HFFc6 (cell line): ENCODE measurements around the gene CD79A. TPM values are rescaled to one million over a fixed set of nuclear protein-coding genes. Genes with fewer than 3 reads are reported as not detected.

Experiments used
- DNase-seq: peaks from one replicate; pipeline ENCODE4 v3.0.0-alpha.2; 2018
- H3K27ac Mint-ChIP-seq: 2 replicates; pipeline ENCODE4 v1.8.0; 2020; ENCODE audit warnings: mild to moderate bottlenecking, mixed read lengths
- H3K27me3 Mint-ChIP-seq: 2 replicates; pipeline ENCODE4 v1.8.0; 2021; ENCODE audit warnings: mild to moderate bottlenecking, moderate library complexity, mixed read lengths; ENCODE audit not compliant: insufficient read depth
- H3K36me3 Mint-ChIP-seq: 2 replicates; pipeline ENCODE4 v1.8.0; 2021; ENCODE audit warnings: low read depth, mixed read lengths
- H3K4me1 Mint-ChIP-seq: 2 replicates; pipeline ENCODE4 v1.8.0; 2020; ENCODE audit warnings: low read depth, mixed read lengths
- H3K4me3 Mint-ChIP-seq: 2 replicates; pipeline ENCODE4 v1.8.0; 2020; ENCODE audit warnings: mild to moderate bottlenecking, moderate library complexity, mixed read lengths
- H3K9me3 Mint-ChIP-seq: 2 replicates; pipeline ENCODE4 v1.8.0; 2020; ENCODE audit warnings: mild to moderate bottlenecking, mixed read lengths
- CTCF ChIP-seq: fragments of 200-600 bp; sonication (generic); IDR thresholded peaks from 2 replicates; pipeline ENCODE4 v1.5.0; 2021; ENCODE audit warnings: antibody characterized with exemption, mild to moderate bottlenecking
- total RNA-seq, 6 experiments: library from RNA; stranded (reverse); fragmentation: NEBNext Ultra II Directional; extraction: Animal tissue kit (Norgen Biotek cat#: 25700); gene quantifications; 2 replicates in 1 of 6; 3 replicates in 5 of 6; pipeline ENCODE4 v1.2.3, GENCODE V29; 2021

Gene CD79A
- total RNA-seq, 6 experiments from 2014 or later, result 0.23 to 0.62 (median 0.35) TPM; not detected in 2

DNA sequence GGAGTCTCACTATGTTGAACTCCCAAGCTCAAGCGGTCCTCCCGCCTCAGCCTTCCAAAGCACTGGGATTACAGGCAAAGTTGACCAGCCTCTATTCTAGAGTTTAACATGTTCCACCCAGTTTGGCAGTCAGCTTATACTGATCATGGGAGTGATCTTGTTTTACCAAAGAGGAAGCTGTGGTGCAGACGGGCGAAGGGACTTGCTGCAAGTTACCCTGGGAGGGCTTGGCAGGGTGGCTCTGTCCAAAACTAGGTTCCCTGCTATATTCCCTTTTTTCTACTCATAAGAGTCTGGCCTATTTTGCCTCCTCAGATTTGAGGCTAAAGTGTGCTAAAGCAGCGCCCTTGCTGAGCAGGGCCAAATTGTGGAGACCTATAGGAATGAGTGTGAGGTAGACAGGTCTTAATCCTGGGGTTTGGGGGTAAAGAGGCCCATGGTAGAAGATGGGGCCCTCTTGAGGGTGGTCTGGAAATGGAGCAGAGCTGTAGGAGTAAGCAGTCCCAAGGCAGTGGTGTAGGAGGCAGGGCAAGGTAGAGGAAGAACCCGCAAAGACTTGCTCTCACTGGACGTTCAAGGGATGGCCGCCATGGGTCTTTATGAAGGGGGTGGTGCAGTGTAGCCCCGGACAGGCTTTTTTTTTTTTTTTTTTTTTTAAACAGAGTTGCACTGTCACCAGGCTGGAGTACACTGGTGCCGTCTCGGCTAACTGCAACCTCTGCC, 13.7 kb upstream of the CD79A start:
- no peak for TF ChIP-seq CTCF
- no peak for DNase-seq
- Mint-ChIP-seq H3K27ac (peak overlapping the region; percentile 74), H3K4me1 (peaks cover 53% of the 10 kb centered on the region), H3K27me3 (peaks cover 20% of the 10 kb centered on the region), H3K9me3 (no peaks in the 10 kb centered on the region), H3K36me3 (peaks cover 55% of the 10 kb centered on the region), H3K4me3 (peak overlapping the region; percentile 99)

- Mint-ChIP-seq H3K27me3 (peaks cover 20% of the 10 kb centered on the region), H3K9me3 (no peaks in the 10 kb centered on the region), H3K27ac (peak overlapping the region; percentile 74), H3K4me3 (peak overlapping the region; percentile 72), H3K4me1 (peaks cover 48% of the 10 kb centered on the region), H3K36me3 (peaks cover 63% of the 10 kb centered on the region)
- no peak for DNase-seq
- TF ChIP-seq CTCF, result no peak
These were observed 12.7 kb upstream of the CD79A start for GRCh38 chr19:41864374-41864773.

GRCh38 chr19:41866284-41866683, 10.8 kb upstream of the CD79A start:
- DNase-seq, result no peak
- H3K4me1 Mint-ChIP-seq, result peaks cover 43% of the 10 kb centered on the region
- peaks cover 17% of the 10 kb centered on the region for H3K27me3 Mint-ChIP-seq
- H3K36me3 Mint-ChIP-seq, result peaks cover 64% of the 10 kb centered on the region
- peak overlapping the region; percentile 71 for H3K27ac Mint-ChIP-seq
- H3K4me3 Mint-ChIP-seq, result no peak overlapping the region
- TF ChIP-seq CTCF, result no peak
- H3K9me3 Mint-ChIP-seq, result no peaks in the 10 kb centered on the region

DNA sequence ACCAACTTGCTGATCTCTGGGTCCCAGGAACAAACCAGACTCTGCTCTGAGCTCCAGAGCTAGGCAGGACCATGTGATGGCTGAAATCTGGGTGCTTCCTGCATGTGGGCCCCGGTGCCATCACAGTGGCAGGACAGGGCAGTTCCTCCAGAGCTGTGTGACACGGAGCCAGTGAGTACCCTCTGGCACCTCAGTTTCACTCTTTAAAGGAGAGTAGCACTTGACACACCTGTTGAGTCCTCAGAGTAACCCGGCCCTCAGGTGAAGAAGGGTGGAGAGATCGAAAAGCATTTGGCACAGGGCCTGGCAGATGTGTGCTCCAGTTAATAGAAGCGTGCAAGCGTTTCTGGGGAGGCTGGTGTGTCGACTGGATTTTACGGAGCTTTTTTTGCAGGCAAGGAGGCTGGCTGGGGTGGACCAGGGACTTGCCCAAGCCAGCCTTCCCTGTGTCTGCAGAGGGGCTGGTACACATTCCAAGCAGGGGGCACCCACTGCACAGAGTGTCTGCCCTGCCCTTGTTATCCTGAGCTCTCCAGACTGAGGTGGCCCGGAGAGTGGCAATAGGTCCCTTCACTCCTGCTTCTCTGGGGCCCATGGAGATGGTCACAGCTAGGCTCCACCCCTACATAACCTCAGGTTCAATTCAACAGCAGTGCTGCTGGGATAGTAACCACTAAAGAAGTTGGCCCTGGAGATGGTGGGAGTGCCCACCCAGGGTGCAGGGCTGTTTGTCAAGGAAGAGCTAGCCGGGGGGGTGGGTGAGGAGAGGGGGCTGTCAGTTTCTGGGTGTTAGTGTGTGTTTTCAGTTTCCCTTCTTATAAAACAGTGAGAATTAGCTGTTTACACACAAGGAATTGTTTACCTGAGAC, 8.7 kb upstream of the CD79A start:
- peaks cover 48% of the 10 kb centered on the region for H3K36me3 Mint-ChIP-seq
- DNase-seq, result no peak
- H3K9me3 Mint-ChIP-seq, result no peaks in the 10 kb centered on the region
- no peak for TF ChIP-seq CTCF
- peaks cover 31% of the 10 kb centered on the region for H3K27me3 Mint-ChIP-seq
- no peak overlapping the region; the same call in 1 of the 2 replicates for H3K4me3 Mint-ChIP-seq
- peaks cover 22% of the 10 kb centered on the region for H3K4me1 Mint-ChIP-seq
- H3K27ac Mint-ChIP-seq, result peak overlapping the region; percentile 74

DNA sequence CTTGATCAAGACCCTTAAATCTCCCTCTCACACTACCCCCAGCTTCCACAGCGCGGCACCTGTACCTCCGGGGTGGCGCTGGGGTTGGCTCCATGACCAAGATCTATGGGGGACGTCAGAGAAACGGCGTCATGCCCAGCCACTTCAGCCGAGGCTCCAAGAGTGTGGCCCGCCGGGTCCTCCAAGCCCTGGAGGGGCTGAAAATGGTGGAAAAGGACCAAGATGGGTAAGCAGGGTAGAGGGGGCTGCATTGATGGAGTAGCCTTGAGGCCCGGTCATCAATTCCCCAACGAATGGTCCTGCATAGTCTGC, 8.1 kb upstream of the CD79A start:
- DNase-seq, result no peak
- no peaks in the 10 kb centered on the region for H3K9me3 Mint-ChIP-seq
- peaks cover 16% of the 10 kb centered on the region for H3K4me1 Mint-ChIP-seq
- peak overlapping the region; percentile 74; the same call in 1 of the 2 replicates for H3K27ac Mint-ChIP-seq
- TF ChIP-seq CTCF, result no peak
- H3K4me3 Mint-ChIP-seq, result no peak overlapping the region; the same call in 1 of the 2 replicates
- peaks cover 33% of the 10 kb centered on the region for H3K27me3 Mint-ChIP-seq
- H3K36me3 Mint-ChIP-seq, result peaks cover 44% of the 10 kb centered on the region
